ENCODE results near the gene PHKG1.

- no peak for TF ChIP-seq CTCF (IDR thresholded peaks at IDR 0.05)
- TF ChIP-seq POLR2A (IDR thresholded peaks at IDR 0.05): no peak
These were observed 17.9 kb upstream of the PHKG1 start for GRCh38 chr7:56110611-56111010.

All from esophagus squamous epithelium (tissue), 4 donors.